Panc1 (cell line): ENCODE data around the gene SNRNP27. TPM values are rescaled to one million over a fixed set of nuclear protein-coding genes. Genes with fewer than 3 reads are reported as not detected.

Experiments used
- ATAC-seq: fragments of 200-7000 bp; cut with Tn5 transposase; 2 replicates; pipeline ENCODE4 v1.9.1; 2020; ENCODE audit warnings: mild to moderate bottlenecking, moderate library complexity
- BruUV-seq: library from RNA; stranded (reverse); fragments of 400-500 nt; replicated peaks from 2 replicates; lab custom pipeline; 2021; lab: Mats Ljungman, UMichigan
- CTCF ChIA-PET: fragments of 300-600 bp; sonication (Branson Sonifier 250); formaldehyde crosslinking; loops from one replicate; lab custom pipeline; 2022; ENCODE audit warnings: antibody characterized with exemption; lab: Charles Lee
- POLR2A ChIA-PET: fragments of 300-600 bp; sonication (Branson Sonifier 250); formaldehyde crosslinking; loops from one replicate; lab custom pipeline; 2022; ENCODE audit warnings: antibody characterized with exemption; lab: Charles Lee
- DNase-seq: peaks from one replicate; pipeline ENCODE4 v3.0.0-alpha.2; 2010; ENCODE audit warnings: low read depth, low spot score
- H3K27ac ChIP-seq: 2 replicates; pipeline ENCODE4 v1.5.1; 2011; ENCODE audit warnings: mild to moderate bottlenecking, low read length, inconsistent platforms
- H3K27me3 ChIP-seq: fragments of 200-500 bp; sonication (Bioruptor generic); 2 replicates; pipeline ENCODE4 v1.6.0; 2014; ENCODE audit warnings: low read length, inconsistent platforms; ENCODE audit not compliant: control insufficient read depth, insufficient read depth
- H3K36me3 ChIP-seq: fragments of 200-500 bp; sonication (Bioruptor generic); 2 replicates; pipeline ENCODE4 v1.5.1; 2014; ENCODE audit warnings: inconsistent platforms, mild to moderate bottlenecking, low read length, moderate library complexity; ENCODE audit not compliant: control insufficient read depth, insufficient read depth
- H3K4me1 ChIP-seq: 2 replicates; pipeline ENCODE4 v1.5.1; 2011; ENCODE audit warnings: inconsistent platforms, mild to moderate bottlenecking, low read length, moderate library complexity; ENCODE audit not compliant: control insufficient read depth, insufficient read depth
- H3K4me3 ChIP-seq, 2 experiments: 2 replicates each; pipeline ENCODE4 v1.5.1; 2011 to 2012; ENCODE audit warnings: low read depth in 2 of 2, low read length in 2 of 2, mild to moderate bottlenecking in 2 of 2, inconsistent platforms in 1 of 2, moderate library complexity in 1 of 2
- H3K9me3 ChIP-seq: fragments of 200-500 bp; sonication (Bioruptor generic); 2 replicates; pipeline ENCODE4 v1.5.1; 2014; ENCODE audit warnings: low read depth, mild to moderate bottlenecking, inconsistent platforms, low read length, moderate library complexity; ENCODE audit not compliant: control insufficient read depth, insufficient read depth
- POLR2AphosphoS5 ChIP-seq: IDR thresholded peaks from 2 replicates; pipeline ENCODE4 v1.6.1; 2012; ENCODE audit warnings: mild to moderate bottlenecking, low read depth, low read length, moderate library complexity
- SIN3A ChIP-seq: IDR thresholded peaks from 2 replicates; pipeline ENCODE4 v1.6.1; 2012; ENCODE audit warnings: low read depth, mild to moderate bottlenecking, low read length, moderate library complexity, borderline replicate concordance; ENCODE audit not compliant: insufficient read depth
- TCF7L2 ChIP-seq: IDR thresholded peaks from 2 replicates; pipeline ENCODE4 v1.6.1; 2011; ENCODE audit warnings: mild to moderate bottlenecking, low read depth, low read length, inconsistent platforms
- in situ Hi-C: cut with HindIII; loops from 2 replicates; pipeline ENCODE4 v1.10.0; 2016; ENCODE audit warnings: low sequenced_read_pairs, low pct_unique_long_range_greater_than_20kb
- intact Hi-C: fragments of 100-400 bp; cut with micrococcal nuclease; formaldehyde crosslinking; loops from one replicate; pipeline ENCODE4 v1.10.0; 2022; ENCODE audit not compliant: unreplicated experiment
- total RNA-seq: library from RNA; stranded (reverse); gene quantifications from one replicate; pipeline ENCODE4 v1.2.1, GENCODE V29; 2021; ENCODE audit not compliant: unreplicated experiment
- TF ChIP-seq, protein P1 (sequence below): fragments of 450-650 bp; IDR thresholded peaks from 2 replicates; pipeline ENCODE4 v1.5.1; 2017; ENCODE audit warnings: mild to moderate bottlenecking
- TF ChIP-seq, protein P2 (sequence below), 2 experiments: IDR thresholded peaks; 2 replicates each; pipeline ENCODE4 v1.6.1; 2011 to 2012; ENCODE audit warnings: low read depth in 2 of 2, control low read depth in 1 of 2, low read length in 1 of 2, mild to moderate bottlenecking in 1 of 2, moderate library complexity in 1 of 2; ENCODE audit not compliant: insufficient read depth in 1 of 2

Gene SNRNP27
- total RNA-seq, 1 experiment from 2014 or later = 39.7 TPM

DNA sequence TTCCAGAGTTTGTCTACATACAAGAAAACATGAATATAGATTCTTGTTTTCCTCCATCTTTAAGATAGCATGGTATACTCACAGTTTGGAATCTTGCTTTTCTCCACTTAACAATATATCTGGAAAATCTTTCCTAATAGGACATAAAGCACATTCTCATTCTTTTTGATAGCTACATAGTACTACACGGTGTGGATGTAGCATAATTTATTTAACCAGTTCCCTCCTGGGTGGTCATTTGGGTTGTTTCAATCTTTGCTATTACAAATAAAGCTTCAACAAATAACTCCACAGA lies 40.8 kb downstream of the SNRNP27 start:
- H3K27ac ChIP-seq = no peak overlapping the region
- in situ Hi-C loops (no loop called here), intact Hi-C loops (no loop called here)
- TF ChIP-seq SIN3A (no peak), POLR2AphosphoS5 (no peak), TCF7L2 (no peak)
- TF ChIP-seq, protein P1, sequence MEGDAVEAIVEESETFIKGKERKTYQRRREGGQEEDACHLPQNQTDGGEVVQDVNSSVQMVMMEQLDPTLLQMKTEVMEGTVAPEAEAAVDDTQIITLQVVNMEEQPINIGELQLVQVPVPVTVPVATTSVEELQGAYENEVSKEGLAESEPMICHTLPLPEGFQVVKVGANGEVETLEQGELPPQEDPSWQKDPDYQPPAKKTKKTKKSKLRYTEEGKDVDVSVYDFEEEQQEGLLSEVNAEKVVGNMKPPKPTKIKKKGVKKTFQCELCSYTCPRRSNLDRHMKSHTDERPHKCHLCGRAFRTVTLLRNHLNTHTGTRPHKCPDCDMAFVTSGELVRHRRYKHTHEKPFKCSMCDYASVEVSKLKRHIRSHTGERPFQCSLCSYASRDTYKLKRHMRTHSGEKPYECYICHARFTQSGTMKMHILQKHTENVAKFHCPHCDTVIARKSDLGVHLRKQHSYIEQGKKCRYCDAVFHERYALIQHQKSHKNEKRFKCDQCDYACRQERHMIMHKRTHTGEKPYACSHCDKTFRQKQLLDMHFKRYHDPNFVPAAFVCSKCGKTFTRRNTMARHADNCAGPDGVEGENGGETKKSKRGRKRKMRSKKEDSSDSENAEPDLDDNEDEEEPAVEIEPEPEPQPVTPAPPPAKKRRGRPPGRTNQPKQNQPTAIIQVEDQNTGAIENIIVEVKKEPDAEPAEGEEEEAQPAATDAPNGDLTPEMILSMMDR = no peak
- TF ChIP-seq, protein P2, sequence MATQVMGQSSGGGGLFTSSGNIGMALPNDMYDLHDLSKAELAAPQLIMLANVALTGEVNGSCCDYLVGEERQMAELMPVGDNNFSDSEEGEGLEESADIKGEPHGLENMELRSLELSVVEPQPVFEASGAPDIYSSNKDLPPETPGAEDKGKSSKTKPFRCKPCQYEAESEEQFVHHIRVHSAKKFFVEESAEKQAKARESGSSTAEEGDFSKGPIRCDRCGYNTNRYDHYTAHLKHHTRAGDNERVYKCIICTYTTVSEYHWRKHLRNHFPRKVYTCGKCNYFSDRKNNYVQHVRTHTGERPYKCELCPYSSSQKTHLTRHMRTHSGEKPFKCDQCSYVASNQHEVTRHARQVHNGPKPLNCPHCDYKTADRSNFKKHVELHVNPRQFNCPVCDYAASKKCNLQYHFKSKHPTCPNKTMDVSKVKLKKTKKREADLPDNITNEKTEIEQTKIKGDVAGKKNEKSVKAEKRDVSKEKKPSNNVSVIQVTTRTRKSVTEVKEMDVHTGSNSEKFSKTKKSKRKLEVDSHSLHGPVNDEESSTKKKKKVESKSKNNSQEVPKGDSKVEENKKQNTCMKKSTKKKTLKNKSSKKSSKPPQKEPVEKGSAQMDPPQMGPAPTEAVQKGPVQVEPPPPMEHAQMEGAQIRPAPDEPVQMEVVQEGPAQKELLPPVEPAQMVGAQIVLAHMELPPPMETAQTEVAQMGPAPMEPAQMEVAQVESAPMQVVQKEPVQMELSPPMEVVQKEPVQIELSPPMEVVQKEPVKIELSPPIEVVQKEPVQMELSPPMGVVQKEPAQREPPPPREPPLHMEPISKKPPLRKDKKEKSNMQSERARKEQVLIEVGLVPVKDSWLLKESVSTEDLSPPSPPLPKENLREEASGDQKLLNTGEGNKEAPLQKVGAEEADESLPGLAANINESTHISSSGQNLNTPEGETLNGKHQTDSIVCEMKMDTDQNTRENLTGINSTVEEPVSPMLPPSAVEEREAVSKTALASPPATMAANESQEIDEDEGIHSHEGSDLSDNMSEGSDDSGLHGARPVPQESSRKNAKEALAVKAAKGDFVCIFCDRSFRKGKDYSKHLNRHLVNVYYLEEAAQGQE (IDR thresholded peaks at IDR 0.05; ENCODE audit: insufficient read depth in 1 of 2, low read depth in 2 of 2, low read length in 1 of 2) = no peak
- ChIA-PET POLR2A (no interaction called here), CTCF (no interaction called here)
- DNase-seq (no peak), ATAC-seq (no peak)
- no peaks in the 10 kb centered on the region for H3K27me3 ChIP-seq
- H3K4me1 ChIP-seq = 0 out of 2 replicates have a peak, but pooled peaks cover 4% of the 10 kb centered on the region
- H3K4me3 ChIP-seq = no peak overlapping the region
- no peaks in the 10 kb centered on the region for H3K36me3 ChIP-seq
- no peaks in the 10 kb centered on the region for H3K9me3 ChIP-seq
- no TSS peak for BruUV-seq

DNA sequence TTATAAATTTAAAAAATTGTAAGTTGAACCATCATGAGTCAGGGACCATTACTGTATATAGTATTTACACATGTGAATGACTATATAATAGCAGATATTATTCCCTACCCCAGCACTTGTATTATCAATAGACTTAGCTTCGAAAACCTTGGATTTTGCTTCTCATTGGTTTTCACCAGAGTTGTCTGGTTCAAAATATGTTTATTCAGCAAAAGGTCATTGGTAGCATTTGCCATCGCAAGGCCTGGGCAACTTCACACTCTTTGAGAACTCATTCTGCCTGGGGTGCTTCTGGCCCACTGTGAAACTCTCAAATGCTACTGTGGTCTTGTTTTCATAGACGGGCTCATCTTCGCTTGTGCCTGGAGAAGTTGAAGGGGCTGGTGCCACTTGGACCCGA lies 41.3 kb downstream of the SNRNP27 start:
- Histone ChIP-seq H3K9me3 (no peaks in the 10 kb centered on the region), H3K27ac (no peak overlapping the region), H3K27me3 (no peaks in the 10 kb centered on the region), H3K4me1 (0 out of 2 replicates have a peak, but pooled peaks cover 4% of the 10 kb centered on the region), H3K4me3 (no peak overlapping the region), H3K36me3 (no peaks in the 10 kb centered on the region)
- no peak for TF ChIP-seq TCF7L2
- TF ChIP-seq POLR2AphosphoS5 = no peak
- TF ChIP-seq, protein P1 = no peak
- no peak for TF ChIP-seq SIN3A
- TF ChIP-seq, protein P2 (IDR thresholded peaks at IDR 0.05; ENCODE audit: insufficient read depth in 1 of 2, low read depth in 2 of 2, low read length in 1 of 2) = no peak
- ATAC-seq (no peak), DNase-seq (no peak)
- POLR2A ChIA-PET = no interaction called here
- in situ Hi-C loops = no loop called here
- CTCF ChIA-PET = no interaction called here
- intact Hi-C loops = no loop called here
- BruUV-seq = no TSS peak
